NCI-H1436 (cell line): ENCODE results near the gene OPTC.
"Not testable (repeated sequence)": the region's sequence is repeated elsewhere in the genome, so short reads cannot be mapped to it uniquely, and the experiment has no call there.

Experiments
- DNase-seq: peaks from one replicate; lab custom pipeline; 2025; lab: John Stamatoyannopoulos, UW

OPTC gene

GRCh38 chr1:203465146-203465798 lies 28.7 kb upstream of the OPTC start:
- DNase-seq: no peak

GRCh38 chr1:203465948-203466347 lies 28.0 kb upstream of the OPTC start:
- DNase-seq: no peak

- not testable (repeated sequence) for DNase-seq
Measured at GRCh38 chr1:203466906-203467549, 26.9 kb upstream of the OPTC start.

GRCh38 chr1:203467550-203467921 lies 26.4 kb upstream of the OPTC start:
- DNase-seq: no peak

GRCh38 chr1:203468326-203468725 lies 25.6 kb upstream of the OPTC start:
- no peak for DNase-seq

GRCh38 chr1:203470240-203470639 lies 23.7 kb upstream of the OPTC start:
- no peak for DNase-seq

DNA sequence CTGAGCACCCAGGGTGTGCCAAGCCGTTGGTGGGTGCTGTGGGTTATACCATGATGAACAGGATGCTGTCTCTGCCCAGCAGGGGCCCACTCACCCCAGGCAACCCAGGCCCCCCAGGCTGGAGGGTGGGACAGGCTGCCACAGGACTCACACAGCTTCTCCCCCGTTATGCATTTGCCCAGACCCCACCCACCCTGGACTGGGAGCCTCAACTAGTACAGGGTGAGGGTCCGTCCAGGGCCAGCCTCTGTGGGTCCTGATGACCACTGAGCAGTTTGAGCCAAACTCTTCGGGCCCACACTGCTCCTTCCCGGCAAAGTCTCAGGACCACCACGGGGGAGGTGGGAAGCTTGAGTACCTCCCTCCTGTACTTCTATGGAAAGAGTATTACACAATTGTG lies 22.1 kb upstream of the OPTC start:
- no peak for DNase-seq

DNA sequence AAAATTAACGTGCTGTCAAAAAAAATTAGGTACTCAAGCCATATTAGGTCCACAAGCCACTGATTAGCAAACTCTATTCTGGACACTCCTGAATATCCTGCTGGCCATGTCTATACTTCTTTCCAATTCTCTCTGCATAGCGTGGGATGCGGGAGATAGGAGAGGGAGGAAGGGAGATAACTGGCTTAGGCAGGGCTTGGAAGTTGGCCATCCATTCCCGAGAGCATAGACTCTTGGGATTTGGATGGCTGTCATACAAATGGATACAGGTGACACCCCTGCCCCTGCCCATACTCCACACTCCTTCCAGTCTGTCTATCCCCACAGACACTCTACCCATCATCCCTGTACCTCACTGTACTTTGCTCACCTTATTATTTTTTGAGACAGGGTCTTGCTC lies 20.7 kb upstream of the OPTC start:
- no peak for DNase-seq

DNA sequence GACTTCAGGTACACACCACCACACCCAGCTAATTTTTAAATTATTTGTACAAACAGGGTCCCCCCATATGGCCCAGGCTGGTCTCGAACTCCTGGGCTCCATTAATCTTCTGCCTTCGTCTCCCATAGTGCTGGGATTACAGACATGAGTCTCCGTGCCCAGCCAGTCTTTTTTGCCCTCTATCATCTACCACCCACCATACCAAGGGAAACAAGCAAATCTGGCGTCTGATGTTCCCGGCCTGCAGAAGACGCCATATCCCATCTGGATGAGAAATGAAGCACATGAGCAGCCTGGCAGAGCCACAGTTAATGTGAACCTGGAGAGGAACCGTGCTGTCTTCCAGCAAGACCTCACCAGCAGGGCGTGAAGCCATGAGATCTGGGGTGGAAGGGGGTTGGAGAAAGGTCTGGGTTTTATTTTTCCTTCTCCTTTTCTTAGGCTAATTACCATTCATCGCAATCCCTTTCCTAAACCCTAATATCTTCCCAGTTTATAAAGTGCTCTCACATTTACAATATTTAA lies 20.1 kb upstream of the OPTC start:
- DNase-seq: no peak

GRCh38 chr1:203475012-203475981 lies 18.7 kb upstream of the OPTC start, which contains the start of gene PRELP:
Gene PRELP (plus strand): TSS chr1:203475806. CDS start chr1:203483185, 7,379 bp downstream.
- peak; percentile 38 for DNase-seq

GRCh38 chr1:203476216-203476814 lies 17.6 kb upstream of the OPTC start:
- DNase-seq: no peak

DNA sequence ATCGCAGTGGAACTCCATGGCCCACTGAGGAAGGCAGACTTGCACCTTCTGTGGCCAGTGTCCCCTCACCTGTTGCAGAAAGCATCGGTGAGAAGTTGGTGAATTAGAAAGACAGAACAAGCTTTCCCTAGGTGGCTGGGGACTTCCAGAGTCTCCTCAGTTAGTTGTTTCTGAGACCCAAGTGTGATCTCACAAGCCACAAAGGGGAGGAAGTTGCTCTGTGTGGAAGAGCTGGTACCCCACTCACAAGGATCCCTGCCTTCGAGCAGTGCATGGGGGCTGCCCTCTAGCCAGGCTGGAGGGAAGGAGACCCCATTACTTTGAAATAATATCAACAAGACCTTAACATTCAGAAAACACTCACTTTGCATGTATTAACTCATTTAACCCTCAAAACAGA lies 16.2 kb upstream of the OPTC start:
- no peak for DNase-seq

- no peak for DNase-seq
Measured at GRCh38 chr1:203478231-203478630, 15.7 kb upstream of the OPTC start.

DNA sequence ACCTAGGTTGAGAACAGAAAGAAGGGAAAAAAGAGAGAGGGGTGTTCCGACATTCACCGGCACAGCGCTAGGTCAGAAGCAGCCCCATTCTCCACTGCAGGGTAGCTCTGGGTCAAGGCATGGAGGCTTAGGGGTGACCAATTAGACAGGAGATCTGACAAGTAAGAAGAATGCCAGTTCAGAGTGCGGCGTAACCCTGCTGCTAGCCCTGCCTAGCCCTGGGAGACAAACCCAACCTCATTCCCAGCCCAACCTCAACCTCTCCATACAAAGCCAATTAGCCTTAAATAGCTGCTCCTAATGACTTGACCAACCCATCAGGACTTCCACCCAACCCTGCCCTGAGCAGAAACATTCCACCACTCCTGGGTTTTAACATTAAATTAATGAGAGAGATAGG lies 15.0 kb upstream of the OPTC start:
- no peak for DNase-seq

DNA sequence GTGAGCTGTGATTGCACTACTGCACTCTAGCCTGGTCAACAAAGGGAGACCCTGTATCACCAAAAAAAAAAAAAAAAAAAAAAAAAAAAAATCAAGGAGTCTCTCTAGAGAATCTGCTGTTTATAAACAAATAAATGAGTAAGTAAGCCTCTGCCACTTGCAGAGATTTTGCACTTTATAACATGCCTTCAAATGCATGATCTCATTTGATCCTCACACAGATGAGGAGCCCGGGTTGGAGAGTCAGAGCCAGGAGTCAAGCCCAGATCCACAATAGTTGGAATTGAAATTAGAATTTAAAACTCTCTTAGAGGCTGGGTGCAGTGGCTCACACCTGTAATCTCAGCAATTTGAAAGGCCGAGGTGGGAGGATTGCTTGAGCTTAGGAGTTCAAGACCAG lies 14.3 kb upstream of the OPTC start:
- DNase-seq: no peak

DNA sequence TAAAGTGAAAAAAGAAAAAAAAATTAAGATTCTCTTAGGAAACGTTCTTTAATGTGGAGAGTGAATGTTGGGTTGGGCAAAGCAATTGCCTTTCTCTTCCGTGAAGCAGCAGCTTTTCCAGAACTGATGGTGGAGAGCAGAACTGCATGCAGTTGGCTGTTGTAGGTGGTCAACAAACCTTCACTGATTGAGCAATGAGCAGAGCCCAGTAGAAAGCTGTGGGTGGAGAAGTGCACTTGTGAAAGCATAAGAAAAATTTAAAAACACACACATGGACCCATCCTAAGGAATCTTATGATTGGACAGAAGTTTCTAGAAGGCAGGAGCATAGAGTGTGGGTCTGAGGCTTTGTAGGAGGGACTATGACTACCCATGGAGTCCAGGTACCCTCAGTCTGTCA lies 13.9 kb upstream of the OPTC start:
- DNase-seq: no peak

DNA sequence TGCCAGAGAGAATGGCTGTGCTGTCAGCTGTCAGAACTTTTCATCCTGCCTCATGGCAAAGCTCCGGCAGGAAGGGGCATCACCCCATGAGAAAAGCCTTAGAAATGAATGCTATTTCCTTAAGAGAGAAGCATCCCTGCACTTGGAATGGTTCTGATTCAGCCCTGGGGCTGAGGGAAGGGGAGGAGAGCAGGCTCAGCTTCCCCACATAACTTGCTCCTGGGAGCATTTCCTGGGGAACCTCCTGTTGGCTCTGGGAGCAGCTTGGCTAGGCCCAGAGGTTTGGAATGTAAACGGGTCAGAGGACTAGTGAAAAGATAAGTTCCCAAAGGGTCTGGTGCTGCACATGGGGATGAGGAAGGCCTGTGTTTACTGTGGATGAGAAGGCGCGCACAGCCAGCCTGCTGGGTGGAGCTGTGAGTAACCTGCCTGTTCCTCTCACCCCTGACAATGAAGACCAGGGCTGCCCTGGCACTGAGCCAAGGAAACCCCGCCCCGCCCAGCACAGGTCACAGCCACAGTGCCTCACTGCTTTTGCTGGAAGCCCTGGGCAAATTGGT lies 13.3 kb upstream of the OPTC start:
- peak; percentile 64 for DNase-seq

DNA sequence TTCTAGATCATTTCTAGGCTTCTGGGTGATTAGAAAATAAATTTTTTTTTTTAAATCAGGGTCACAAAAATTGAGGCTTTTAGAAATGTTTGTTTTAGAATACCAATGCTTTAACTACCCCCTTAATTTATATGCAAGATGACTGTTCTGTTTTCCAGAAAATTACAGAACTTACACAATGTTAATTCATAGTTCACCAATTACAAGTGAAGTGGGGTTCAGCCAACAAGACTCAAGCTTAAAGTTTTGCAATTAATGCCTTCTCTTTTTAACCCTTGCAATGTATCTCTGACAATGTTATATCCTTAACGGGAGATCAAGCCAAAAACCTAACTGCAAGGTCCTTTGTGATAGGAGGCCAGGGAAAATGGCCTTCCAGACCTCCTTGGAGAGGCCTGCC lies 12.8 kb upstream of the OPTC start:
- no peak for DNase-seq

DNA sequence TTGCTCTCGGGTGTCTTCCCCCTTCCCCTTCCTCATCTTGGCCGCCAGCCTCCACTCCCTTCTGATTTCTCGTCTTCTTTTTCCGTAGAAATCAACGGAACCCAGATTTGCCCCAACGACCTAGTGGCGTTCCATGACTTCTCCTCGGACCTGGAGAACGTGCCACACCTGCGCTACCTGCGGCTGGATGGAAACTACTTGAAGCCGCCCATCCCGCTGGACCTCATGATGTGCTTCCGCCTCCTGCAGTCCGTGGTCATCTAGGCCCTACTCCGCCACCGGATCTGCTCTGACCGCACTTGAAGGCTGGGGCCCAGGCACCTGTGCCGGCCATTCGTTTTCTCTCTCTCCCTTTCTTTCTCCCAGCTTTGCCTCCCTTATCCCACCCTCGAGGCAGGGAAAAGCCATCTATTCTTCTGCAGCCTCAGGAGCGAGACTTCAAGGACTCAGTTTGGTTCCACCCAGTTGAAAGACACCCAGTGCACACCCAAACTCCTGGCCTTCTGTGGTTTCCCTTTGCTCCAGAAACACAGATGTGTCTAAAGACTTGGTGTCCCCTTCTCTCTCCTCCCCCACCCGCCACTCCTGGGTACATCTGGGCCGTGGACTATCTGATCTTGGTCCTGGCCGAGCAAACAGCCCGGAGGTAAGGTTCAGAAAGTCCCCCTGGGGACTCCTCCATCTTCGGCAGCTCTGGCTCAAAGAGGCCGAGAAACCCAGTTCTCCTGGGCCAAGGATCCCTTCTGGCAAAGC lies 7.2 kb upstream of the OPTC start:
- no peak for DNase-seq

DNA sequence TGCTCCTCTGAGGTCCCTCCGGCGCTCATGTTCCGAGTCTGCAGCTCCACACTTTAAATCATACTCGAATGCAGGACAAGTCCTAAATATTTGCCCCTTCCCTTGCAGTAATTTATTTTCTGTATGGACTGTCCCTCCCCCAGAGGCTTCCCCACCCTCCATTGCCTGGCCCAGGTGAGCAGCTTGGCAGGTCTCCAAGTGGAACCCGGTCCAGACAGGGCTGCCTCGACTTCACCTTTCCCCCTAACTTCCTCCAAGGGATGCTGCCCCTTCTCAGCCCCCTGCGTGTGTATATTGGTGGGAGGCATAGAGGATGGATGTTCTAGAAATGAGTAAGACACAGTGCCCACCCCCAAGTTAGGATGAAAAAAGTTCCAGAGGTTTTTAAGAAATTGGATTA lies 5.4 kb upstream of the OPTC start:
- no peak for DNase-seq

DNA sequence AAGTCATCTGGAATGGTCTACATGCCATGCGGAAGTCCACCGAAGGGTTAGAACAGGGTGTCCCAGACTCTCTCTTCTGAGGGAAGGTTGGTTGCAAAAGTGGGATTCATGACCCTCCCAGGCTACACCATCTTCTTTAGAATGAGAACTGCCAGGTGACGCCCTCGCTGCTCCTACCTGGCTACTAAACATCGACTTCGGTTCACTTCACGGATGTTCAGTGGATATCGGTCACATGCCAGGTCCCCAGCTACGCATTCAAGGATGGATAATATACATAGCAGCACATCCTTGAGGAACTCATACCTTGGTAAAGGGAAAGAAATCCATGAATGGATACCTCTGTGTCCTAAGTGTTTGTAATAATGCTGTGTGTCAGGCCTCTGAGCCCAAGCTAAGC lies 3.3 kb upstream of the OPTC start:
- DNase-seq: no peak
